ENCODE data around the gene ARHGAP33. TPM values are rescaled to one million over a fixed set of nuclear protein-coding genes. Genes with fewer than 3 reads are reported as not detected.

ARHGAP33 gene, protein sequence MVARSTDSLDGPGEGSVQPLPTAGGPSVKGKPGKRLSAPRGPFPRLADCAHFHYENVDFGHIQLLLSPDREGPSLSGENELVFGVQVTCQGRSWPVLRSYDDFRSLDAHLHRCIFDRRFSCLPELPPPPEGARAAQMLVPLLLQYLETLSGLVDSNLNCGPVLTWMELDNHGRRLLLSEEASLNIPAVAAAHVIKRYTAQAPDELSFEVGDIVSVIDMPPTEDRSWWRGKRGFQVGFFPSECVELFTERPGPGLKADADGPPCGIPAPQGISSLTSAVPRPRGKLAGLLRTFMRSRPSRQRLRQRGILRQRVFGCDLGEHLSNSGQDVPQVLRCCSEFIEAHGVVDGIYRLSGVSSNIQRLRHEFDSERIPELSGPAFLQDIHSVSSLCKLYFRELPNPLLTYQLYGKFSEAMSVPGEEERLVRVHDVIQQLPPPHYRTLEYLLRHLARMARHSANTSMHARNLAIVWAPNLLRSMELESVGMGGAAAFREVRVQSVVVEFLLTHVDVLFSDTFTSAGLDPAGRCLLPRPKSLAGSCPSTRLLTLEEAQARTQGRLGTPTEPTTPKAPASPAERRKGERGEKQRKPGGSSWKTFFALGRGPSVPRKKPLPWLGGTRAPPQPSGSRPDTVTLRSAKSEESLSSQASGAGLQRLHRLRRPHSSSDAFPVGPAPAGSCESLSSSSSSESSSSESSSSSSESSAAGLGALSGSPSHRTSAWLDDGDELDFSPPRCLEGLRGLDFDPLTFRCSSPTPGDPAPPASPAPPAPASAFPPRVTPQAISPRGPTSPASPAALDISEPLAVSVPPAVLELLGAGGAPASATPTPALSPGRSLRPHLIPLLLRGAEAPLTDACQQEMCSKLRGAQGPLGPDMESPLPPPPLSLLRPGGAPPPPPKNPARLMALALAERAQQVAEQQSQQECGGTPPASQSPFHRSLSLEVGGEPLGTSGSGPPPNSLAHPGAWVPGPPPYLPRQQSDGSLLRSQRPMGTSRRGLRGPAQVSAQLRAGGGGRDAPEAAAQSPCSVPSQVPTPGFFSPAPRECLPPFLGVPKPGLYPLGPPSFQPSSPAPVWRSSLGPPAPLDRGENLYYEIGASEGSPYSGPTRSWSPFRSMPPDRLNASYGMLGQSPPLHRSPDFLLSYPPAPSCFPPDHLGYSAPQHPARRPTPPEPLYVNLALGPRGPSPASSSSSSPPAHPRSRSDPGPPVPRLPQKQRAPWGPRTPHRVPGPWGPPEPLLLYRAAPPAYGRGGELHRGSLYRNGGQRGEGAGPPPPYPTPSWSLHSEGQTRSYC
- total RNA-seq (10 to 100 TPM in 1 of 2 experiments, 1 to 10 TPM in 1; 9.2 to 11.9 TPM), polyA plus RNA-seq (0.71 TPM)

GRCh38 chr19:35775298-35776101, at the start of gene ARHGAP33:
Gene ARHGAP33, plus strand, starts transcription at chr19:35775564. Its CDS starts 95 bp downstream, at chr19:35775659.
- Histone ChIP-seq H3K36me3 (ENCODE audit: insufficient read depth, low read length) (no peaks in the 10 kb centered on the region), H3K4me3 (ENCODE audit: low read length) (peak within 1 kb of the TSS; percentile 65), H3K4me1 (ENCODE audit: insufficient read depth, low read length) (peaks cover 17% of the 10 kb centered on the region), H3K9me3 (ENCODE audit: low read length) (no peaks in the 10 kb centered on the region), H3K27ac (ENCODE audit: low read depth, low read length) (no peak within 1 kb of the TSS), H3K27me3 (ENCODE audit: insufficient read depth, low read length, poor library complexity, severe bottlenecking) (no peaks in the 10 kb centered on the region)
- CTCF ChIA-PET = interaction anchor here (1.2 kb wide), 1 partner anchor 157 kb away, joined by 3 read pairs; no protein-coding TSS in a partner anchor
- Mint-ChIP-seq H3K36me3 (peaks cover 0 to 8% (median 0%) of the 10 kb centered on the region in 3 donors), H3K4me3 (peak within 1 kb of the TSS; percentile 75 to 95 (median 83)), H3K27ac (peak within 1 kb of the TSS in 6 of 8 donors; percentile 24 to 80 (median 62)), H3K9me3 (no peaks in the 10 kb centered on the region), H3K27me3 (no peaks in the 10 kb centered on the region), H3K4me1 (peaks cover 21 to 23% (median 22%) of the 10 kb centered on the region in 3 donors)
- POLR2A ChIA-PET = no interaction called here
- DNase-seq = peak; percentile 97 to 99 (median 98)

- Histone ChIP-seq H3K4me3 (ENCODE audit: low read length) (no peak overlapping the region), H3K27me3 (ENCODE audit: insufficient read depth, low read length, poor library complexity, severe bottlenecking) (no peaks in the 10 kb centered on the region), H3K36me3 (ENCODE audit: insufficient read depth, low read length) (peaks cover 87% of the 10 kb centered on the region), H3K4me1 (ENCODE audit: insufficient read depth, low read length) (no peaks in the 10 kb centered on the region), H3K9me3 (ENCODE audit: low read length) (no peaks in the 10 kb centered on the region), H3K27ac (ENCODE audit: low read depth, low read length) (no peak overlapping the region)
- H3K4me3 Mint-ChIP-seq = no peak overlapping the region
- peaks cover 0 to 7% (median 4%) of the 10 kb centered on the region in 3 donors for H3K4me1 Mint-ChIP-seq
- H3K9me3 Mint-ChIP-seq = no peaks in the 10 kb centered on the region
- ChIA-PET POLR2A (interaction anchor here (0.8 to 1.5 kb wide), 3 partner anchors 9 to 21 kb away, joined by 3 to 5 read pairs (median 3); partner anchors contain the start of gene LIN37), CTCF (interaction anchor here (1.1 to 1.4 kb wide), 2 partner anchors 10 to 17 kb away, joined by 3 to 5 read pairs; no protein-coding TSS in a partner anchor)
- DNase-seq = no peak
- H3K36me3 Mint-ChIP-seq = peaks cover 5 to 94% (median 16%) of the 10 kb centered on the region in 3 donors
- no peak overlapping the region for H3K27ac Mint-ChIP-seq
- no peaks in the 10 kb centered on the region for H3K27me3 Mint-ChIP-seq
These were observed 48.1 kb upstream of the ARHGAP33 start for GRCh38 chr19:35727053-35727955.

GRCh38 chr19:35727956-35728706, 47.2 kb upstream of the ARHGAP33 start:
- CTCF ChIA-PET = interaction anchor here (1.1 to 1.4 kb wide), 2 partner anchors 9 to 16 kb away, joined by 3 to 5 read pairs; no protein-coding TSS in a partner anchor
- Mint-ChIP-seq H3K36me3 (peaks cover 5 to 88% (median 16%) of the 10 kb centered on the region in 3 donors), H3K27ac (peak overlapping the region in 1 of 8 donors; percentile 86)

DNA sequence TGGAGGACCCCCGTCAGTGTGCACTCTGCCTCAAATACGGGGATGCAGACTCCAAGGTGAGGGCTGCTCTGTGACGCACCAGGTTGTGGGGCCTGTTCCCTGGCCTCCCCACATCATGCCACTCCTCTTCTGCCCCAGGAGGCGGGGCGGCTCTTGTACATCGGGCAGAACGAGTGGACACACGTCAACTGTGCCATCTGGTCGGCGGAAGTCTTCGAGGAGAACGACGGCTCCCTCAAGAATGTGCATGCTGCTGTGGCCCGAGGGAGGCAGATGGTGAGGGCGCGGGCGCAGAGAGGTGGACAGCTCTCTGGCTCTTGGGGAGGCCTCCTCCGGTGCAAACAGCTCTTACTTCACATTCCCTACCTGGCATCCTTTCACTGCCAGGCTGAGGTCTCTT, 46.3 kb upstream of the ARHGAP33 start:
- Mint-ChIP-seq H3K9me3 (no peaks in the 10 kb centered on the region), H3K4me3 (no peak overlapping the region), H3K36me3 (peaks cover 6 to 86% (median 15%) of the 10 kb centered on the region in 3 donors), H3K4me1 (peaks cover 0 to 5% (median 0%) of the 10 kb centered on the region in 3 donors), H3K27ac (no peak overlapping the region), H3K27me3 (no peaks in the 10 kb centered on the region)
- no peaks in the 10 kb centered on the region for H3K27me3 ChIP-seq (ENCODE audit: insufficient read depth, low read length, poor library complexity, severe bottlenecking)
- ChIA-PET CTCF (interaction anchor here (1.4 kb wide), 2 partner anchors 11 to 15 kb away, joined by 3 to 4 read pairs; no protein-coding TSS in a partner anchor), POLR2A (no interaction called here)
- no peaks in the 10 kb centered on the region for H3K4me1 ChIP-seq (ENCODE audit: insufficient read depth, low read length)
- no peak for DNase-seq
- no peak overlapping the region for H3K27ac ChIP-seq (ENCODE audit: low read depth, low read length)
- H3K9me3 ChIP-seq (ENCODE audit: low read length) = no peaks in the 10 kb centered on the region
- H3K4me3 ChIP-seq (ENCODE audit: low read length) = no peak overlapping the region
- H3K36me3 ChIP-seq (ENCODE audit: insufficient read depth, low read length) = peaks cover 70% of the 10 kb centered on the region

More at GRCh38 chr19:35727956-35728706, 47.2 kb upstream of the ARHGAP33 start:
- peak overlapping the region in 2 of 7 donors; percentile 32 to 34 for H3K4me3 Mint-ChIP-seq
- no peaks in the 10 kb centered on the region for H3K9me3 ChIP-seq (ENCODE audit: low read length)
- H3K36me3 ChIP-seq (ENCODE audit: insufficient read depth, low read length) = peaks cover 79% of the 10 kb centered on the region
- H3K9me3 Mint-ChIP-seq = no peaks in the 10 kb centered on the region
- H3K4me3 ChIP-seq (ENCODE audit: low read length) = no peak overlapping the region
- no peaks in the 10 kb centered on the region for H3K27me3 ChIP-seq (ENCODE audit: insufficient read depth, low read length, poor library complexity, severe bottlenecking)
- no peak for DNase-seq
- H3K4me1 Mint-ChIP-seq = peaks cover 0 to 5% (median 3%) of the 10 kb centered on the region in 3 donors
- no peaks in the 10 kb centered on the region for H3K4me1 ChIP-seq (ENCODE audit: insufficient read depth, low read length)
- POLR2A ChIA-PET = interaction anchor here (0.9 to 1.5 kb wide), 2 partner anchors 9 to 20 kb away, joined by 3 to 5 read pairs; partner anchors contain the start of gene LIN37
- no peak overlapping the region for H3K27ac ChIP-seq (ENCODE audit: low read depth, low read length)
- no peaks in the 10 kb centered on the region for H3K27me3 Mint-ChIP-seq

DNA sequence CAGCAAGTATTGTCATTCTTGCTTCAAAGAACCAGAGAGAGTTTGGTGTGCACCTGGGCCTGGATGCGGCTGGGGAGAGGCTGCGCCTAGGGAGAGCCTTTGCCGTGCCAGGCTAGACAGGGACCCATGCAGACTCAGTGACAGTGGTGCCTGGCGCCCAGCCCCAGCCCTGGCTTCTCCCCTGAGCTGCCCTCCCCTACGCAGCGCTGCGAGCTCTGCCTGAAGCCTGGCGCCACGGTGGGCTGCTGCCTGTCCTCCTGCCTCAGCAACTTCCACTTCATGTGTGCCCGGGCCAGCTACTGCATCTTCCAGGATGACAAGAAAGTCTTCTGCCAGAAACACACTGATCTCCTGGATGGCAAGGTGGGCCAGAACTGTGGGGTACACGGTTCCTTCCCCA, 45.6 kb upstream of the ARHGAP33 start:
- Mint-ChIP-seq H3K27me3 (no peaks in the 10 kb centered on the region), H3K9me3 (no peaks in the 10 kb centered on the region), H3K4me3 (no peak overlapping the region), H3K27ac (no peak overlapping the region), H3K4me1 (peaks cover 0 to 7% (median 4%) of the 10 kb centered on the region in 3 donors), H3K36me3 (peaks cover 10 to 86% (median 19%) of the 10 kb centered on the region in 3 donors)
- CTCF ChIA-PET = interaction anchor here (1.4 to 1.5 kb wide), 2 partner anchors 11 to 12 kb away, joined by 3 to 4 read pairs; partner anchors contain the start of gene KMT2B
- Histone ChIP-seq H3K27ac (ENCODE audit: low read depth, low read length) (no peak overlapping the region), H3K27me3 (ENCODE audit: insufficient read depth, low read length, poor library complexity, severe bottlenecking) (no peaks in the 10 kb centered on the region), H3K4me1 (ENCODE audit: insufficient read depth, low read length) (no peaks in the 10 kb centered on the region), H3K9me3 (ENCODE audit: low read length) (no peaks in the 10 kb centered on the region), H3K4me3 (ENCODE audit: low read length) (no peak overlapping the region), H3K36me3 (ENCODE audit: insufficient read depth, low read length) (peaks cover 65% of the 10 kb centered on the region)
- no peak for DNase-seq
- POLR2A ChIA-PET = interaction anchor here (0.6 kb wide), 1 partner anchor 69 kb away, joined by 3 read pairs; no protein-coding TSS in a partner anchor

DNA sequence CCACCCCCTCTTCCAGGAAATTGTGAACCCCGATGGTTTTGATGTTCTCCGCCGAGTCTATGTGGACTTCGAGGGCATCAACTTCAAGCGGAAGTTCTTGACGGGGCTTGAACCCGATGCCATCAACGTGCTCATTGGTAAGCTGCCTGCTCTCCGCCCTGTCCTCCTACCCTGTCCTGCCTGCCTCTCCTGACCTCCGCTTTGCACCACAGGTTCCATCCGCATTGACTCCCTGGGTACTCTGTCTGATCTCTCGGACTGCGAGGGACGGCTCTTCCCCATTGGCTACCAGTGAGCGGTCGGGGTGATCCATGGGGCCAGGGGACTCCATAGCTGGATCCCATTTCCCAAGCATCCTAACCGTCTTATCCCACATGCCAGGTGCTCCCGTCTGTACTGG, 45.0 kb upstream of the ARHGAP33 start:
- ChIA-PET POLR2A (no interaction called here), CTCF (interaction anchor here (1.4 to 1.5 kb wide), 2 partner anchors 10 to 12 kb away, joined by 3 to 4 read pairs; partner anchors contain the start of gene KMT2B)
- Mint-ChIP-seq H3K9me3 (no peaks in the 10 kb centered on the region), H3K27ac (peak overlapping the region in 2 of 8 donors; percentile 67 to 76), H3K4me3 (no peak overlapping the region), H3K4me1 (peaks cover 0 to 7% (median 4%) of the 10 kb centered on the region in 3 donors), H3K36me3 (peaks cover 10 to 84% (median 17%) of the 10 kb centered on the region in 3 donors), H3K27me3 (no peaks in the 10 kb centered on the region)
- Histone ChIP-seq H3K4me1 (ENCODE audit: insufficient read depth, low read length) (no peaks in the 10 kb centered on the region), H3K4me3 (ENCODE audit: low read length) (no peak overlapping the region), H3K9me3 (ENCODE audit: low read length) (no peaks in the 10 kb centered on the region), H3K36me3 (ENCODE audit: insufficient read depth, low read length) (peaks cover 62% of the 10 kb centered on the region), H3K27ac (ENCODE audit: low read depth, low read length) (no peak overlapping the region), H3K27me3 (ENCODE audit: insufficient read depth, low read length, poor library complexity, severe bottlenecking) (no peaks in the 10 kb centered on the region)
- DNase-seq = no peak
